Suprapubic skin (tissue), 4 donors: ENCODE measurements around the gene FRY. TPM values are rescaled to one million over a fixed set of nuclear protein-coding genes. Genes with fewer than 3 reads are reported as not detected.

Source experiments
- DNase-seq, 2 donors: peaks; one replicate each; pipeline ENCODE4 v3.0.0-alpha.2; 2019; ENCODE audit warnings: low spot score in 2 of 2
- H3K27ac ChIP-seq: fragments of 200-600 bp; sonication (generic); one replicate; pipeline ENCODE4 v1.5.1; 2019
- H3K27me3 ChIP-seq: fragments of 200-600 bp; sonication (generic); one replicate; pipeline ENCODE4 v1.5.1; 2019
- H3K36me3 ChIP-seq: fragments of 200-600 bp; sonication (generic); one replicate; pipeline ENCODE4 v1.5.1; 2019
- H3K4me1 ChIP-seq: fragments of 200-600 bp; sonication (generic); one replicate; pipeline ENCODE4 v1.5.1; 2019
- H3K4me3 ChIP-seq: fragments of 200-600 bp; sonication (generic); one replicate; pipeline ENCODE4 v1.5.1; 2019; ENCODE audit warnings: mild to moderate bottlenecking
- H3K9me3 ChIP-seq: fragments of 200-600 bp; sonication (generic); one replicate; pipeline ENCODE4 v1.5.1; 2019
- EP300 ChIP-seq: sonication (generic); formaldehyde crosslinking; IDR thresholded peaks from one replicate; pipeline ENCODE4 v1.6.1; 2017; ENCODE audit warnings: antibody characterized with exemption
- POLR2A ChIP-seq, 2 donors: fragments of 450-650 bp; IDR thresholded peaks; one replicate each; pipeline ENCODE4 v1.6.1; 2017; ENCODE audit warnings: antibody characterized with exemption in 2 of 2, mild to moderate bottlenecking in 2 of 2, moderate library complexity in 2 of 2
- POLR2AphosphoS5 ChIP-seq, 3 donors: sonication (generic); formaldehyde crosslinking; IDR thresholded peaks; one replicate each; pipeline ENCODE4 v1.6.1; 2017; ENCODE audit warnings: antibody characterized with exemption in 3 of 3
- WGBS: methylation state at CpG from one replicate; pipeline ENCODE4 v1.1.5; 2018; 5-methylcytosine and 5-hydroxymethylcytosine counted together
- total RNA-seq, 4 donors: library from RNA; depleted of rRNA; stranded (reverse); fragments of >200 nt; gene quantifications; one replicate each; pipeline ENCODE4 v1.1.0, GENCODE V29; 2016
- TF ChIP-seq, protein P1 (sequence below), 2 donors: fragments of 200-600 bp in 1 of 2; fragments of 450-650 bp in 1 of 2; sonication (generic) in 1 of 2; IDR thresholded peaks; one replicate each; pipeline ENCODE4 v1.5.1; 2016 to 2019; ENCODE audit warnings: antibody characterized with exemption in 2 of 2, mild to moderate bottlenecking in 1 of 2, moderate library complexity in 1 of 2

The FRY gene
- total RNA-seq, 4 donors from 2014 or later = 22.5 to 39.6 (median 26.8) TPM

DNA sequence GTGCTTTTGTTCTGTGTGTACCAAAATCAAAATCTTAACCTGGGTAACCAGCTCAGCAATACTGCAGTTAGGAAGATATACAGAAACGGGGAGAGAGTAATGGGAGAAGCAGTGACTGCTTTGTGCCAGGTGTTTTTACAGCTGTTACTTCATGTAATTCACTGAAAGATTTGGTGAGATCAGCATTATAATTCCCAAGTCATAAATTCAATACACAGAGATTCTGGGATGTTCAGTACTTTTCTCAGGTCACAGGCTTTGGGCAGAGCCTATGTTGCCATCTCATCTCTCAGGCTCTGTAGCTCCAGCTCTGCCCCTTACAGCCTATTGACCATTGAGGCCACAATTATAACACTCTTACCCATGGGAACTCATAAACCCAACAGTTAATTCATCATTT, 145.1 kb downstream of the FRY start:
- Histone ChIP-seq H3K27me3 (no peaks in the 10 kb centered on the region), H3K36me3 (no peaks in the 10 kb centered on the region), H3K4me3 (no peak overlapping the region), H3K9me3 (no peaks in the 10 kb centered on the region), H3K4me1 (no peaks in the 10 kb centered on the region), H3K27ac (no peak overlapping the region)
- WGBS = 93% methylated on average over 1 of the region's 1 CpG
- TF ChIP-seq EP300 = no peak
- TF ChIP-seq, protein P1, sequence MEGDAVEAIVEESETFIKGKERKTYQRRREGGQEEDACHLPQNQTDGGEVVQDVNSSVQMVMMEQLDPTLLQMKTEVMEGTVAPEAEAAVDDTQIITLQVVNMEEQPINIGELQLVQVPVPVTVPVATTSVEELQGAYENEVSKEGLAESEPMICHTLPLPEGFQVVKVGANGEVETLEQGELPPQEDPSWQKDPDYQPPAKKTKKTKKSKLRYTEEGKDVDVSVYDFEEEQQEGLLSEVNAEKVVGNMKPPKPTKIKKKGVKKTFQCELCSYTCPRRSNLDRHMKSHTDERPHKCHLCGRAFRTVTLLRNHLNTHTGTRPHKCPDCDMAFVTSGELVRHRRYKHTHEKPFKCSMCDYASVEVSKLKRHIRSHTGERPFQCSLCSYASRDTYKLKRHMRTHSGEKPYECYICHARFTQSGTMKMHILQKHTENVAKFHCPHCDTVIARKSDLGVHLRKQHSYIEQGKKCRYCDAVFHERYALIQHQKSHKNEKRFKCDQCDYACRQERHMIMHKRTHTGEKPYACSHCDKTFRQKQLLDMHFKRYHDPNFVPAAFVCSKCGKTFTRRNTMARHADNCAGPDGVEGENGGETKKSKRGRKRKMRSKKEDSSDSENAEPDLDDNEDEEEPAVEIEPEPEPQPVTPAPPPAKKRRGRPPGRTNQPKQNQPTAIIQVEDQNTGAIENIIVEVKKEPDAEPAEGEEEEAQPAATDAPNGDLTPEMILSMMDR (IDR thresholded peaks at IDR 0.05) = no peak
- no peak for TF ChIP-seq POLR2AphosphoS5 (IDR thresholded peaks at IDR 0.05)
- TF ChIP-seq POLR2A (IDR thresholded peaks at IDR 0.05) = no peak
- DNase-seq = no peak

GRCh38 chr13:32178763-32179162, 147.2 kb downstream of the FRY start:
- DNase-seq = no peak
- no peaks in the 10 kb centered on the region for H3K36me3 ChIP-seq
- H3K9me3 ChIP-seq = no peaks in the 10 kb centered on the region
- H3K27me3 ChIP-seq = no peaks in the 10 kb centered on the region
- H3K4me3 ChIP-seq = no peak overlapping the region
- no peak for TF ChIP-seq POLR2A (IDR thresholded peaks at IDR 0.05)
- TF ChIP-seq EP300 = no peak
- no peak for TF ChIP-seq POLR2AphosphoS5 (IDR thresholded peaks at IDR 0.05)
- TF ChIP-seq, protein P1 (IDR thresholded peaks at IDR 0.05) = no peak
- no peaks in the 10 kb centered on the region for H3K4me1 ChIP-seq
- no peak overlapping the region for H3K27ac ChIP-seq
- 65% methylated on average over 5 of the region's 5 CpGs for WGBS

GRCh38 chr13:32179708-32180107, 148.1 kb downstream of the FRY start:
- DNase-seq = no peak
- TF ChIP-seq POLR2AphosphoS5 (IDR thresholded peaks at IDR 0.05) (no peak), EP300 (no peak), POLR2A (IDR thresholded peaks at IDR 0.05) (no peak)
- TF ChIP-seq, protein P1 (IDR thresholded peaks at IDR 0.05) = no peak
- H3K4me3 ChIP-seq = no peak overlapping the region
- no peak overlapping the region for H3K27ac ChIP-seq
- WGBS = 81% methylated on average over 2 of the region's 2 CpGs
- H3K4me1 ChIP-seq = no peaks in the 10 kb centered on the region
- H3K27me3 ChIP-seq = no peaks in the 10 kb centered on the region
- no peaks in the 10 kb centered on the region for H3K36me3 ChIP-seq
- no peaks in the 10 kb centered on the region for H3K9me3 ChIP-seq

DNA sequence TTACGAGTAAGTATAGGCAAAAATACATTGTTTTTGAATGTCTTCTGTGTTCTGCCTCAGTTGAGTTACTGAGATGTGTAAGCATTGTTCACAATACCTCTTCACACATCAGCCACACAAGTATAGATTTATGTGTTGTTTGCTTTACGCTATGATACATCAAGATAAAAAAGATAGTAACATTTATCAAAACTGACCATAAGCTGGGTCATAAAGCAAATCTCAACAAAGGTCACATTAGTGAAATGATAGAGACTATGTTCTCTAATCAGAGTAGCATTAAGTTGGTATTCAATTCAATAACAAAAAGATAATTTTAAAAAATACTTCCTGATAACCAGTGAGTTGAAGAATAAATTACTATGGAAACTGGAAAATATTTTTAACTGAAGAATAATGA, 156.1 kb downstream of the FRY start:
- Histone ChIP-seq H3K36me3 (peaks cover 18% of the 10 kb centered on the region), H3K27ac (no peak overlapping the region), H3K27me3 (no peaks in the 10 kb centered on the region), H3K4me1 (no peaks in the 10 kb centered on the region), H3K9me3 (no peaks in the 10 kb centered on the region), H3K4me3 (no peak overlapping the region)
- no peak for TF ChIP-seq POLR2AphosphoS5 (IDR thresholded peaks at IDR 0.05)
- TF ChIP-seq, protein P1 (IDR thresholded peaks at IDR 0.05) = no peak
- no peak for TF ChIP-seq POLR2A (IDR thresholded peaks at IDR 0.05)
- TF ChIP-seq EP300 = no peak
- WGBS = 90% methylated on average over 2 of the region's 2 CpGs
- DNase-seq = no peak

DNA sequence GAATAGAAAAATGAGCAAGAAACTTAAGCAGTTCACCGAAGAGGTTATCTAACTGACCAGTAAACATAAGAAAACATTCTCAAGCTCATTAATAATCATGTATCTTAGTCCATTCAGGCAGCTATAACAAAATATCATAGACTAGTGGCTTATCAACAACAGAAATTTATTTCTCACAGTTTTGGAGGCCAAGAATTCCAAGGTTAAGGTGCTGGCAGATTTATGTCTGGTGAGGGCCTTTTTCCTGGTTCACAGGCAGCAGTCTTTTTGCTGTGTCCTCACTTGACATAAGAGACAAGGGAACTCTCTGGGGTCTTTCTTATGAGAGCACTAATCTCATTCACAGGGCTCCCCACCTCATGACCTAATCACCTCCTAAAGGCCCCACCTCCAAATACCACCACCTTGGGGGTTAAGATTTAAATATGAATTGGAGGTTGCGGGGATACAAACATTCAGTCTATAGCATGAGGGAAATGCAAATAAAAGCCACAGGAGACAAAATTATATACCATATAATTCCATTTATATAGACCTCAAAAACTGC, 160.0 kb downstream of the FRY start:
- H3K36me3 ChIP-seq = peaks cover 9% of the 10 kb centered on the region
- H3K4me1 ChIP-seq = no peaks in the 10 kb centered on the region
- H3K9me3 ChIP-seq = no peaks in the 10 kb centered on the region
- H3K4me3 ChIP-seq = no peak overlapping the region
- H3K27ac ChIP-seq = no peak overlapping the region
- no peaks in the 10 kb centered on the region for H3K27me3 ChIP-seq
- WGBS = 98% methylated on average over 2 of the region's 2 CpGs
- no peak for DNase-seq
- TF ChIP-seq, protein P1 (IDR thresholded peaks at IDR 0.05) = no peak
- no peak for TF ChIP-seq EP300
